ELR (cell line): Measurements from ENCODE around the gene RNPEP.
"Not testable (repeated sequence)": the region's sequence is repeated elsewhere in the genome, so short reads cannot be mapped to it uniquely, and the experiment has no call there.

Experiments used
- DNase-seq: peaks from one replicate; pipeline ENCODE4 v3.0.0-alpha.2; 2015; ENCODE audit warnings: low read depth

The RNPEP gene

DNA sequence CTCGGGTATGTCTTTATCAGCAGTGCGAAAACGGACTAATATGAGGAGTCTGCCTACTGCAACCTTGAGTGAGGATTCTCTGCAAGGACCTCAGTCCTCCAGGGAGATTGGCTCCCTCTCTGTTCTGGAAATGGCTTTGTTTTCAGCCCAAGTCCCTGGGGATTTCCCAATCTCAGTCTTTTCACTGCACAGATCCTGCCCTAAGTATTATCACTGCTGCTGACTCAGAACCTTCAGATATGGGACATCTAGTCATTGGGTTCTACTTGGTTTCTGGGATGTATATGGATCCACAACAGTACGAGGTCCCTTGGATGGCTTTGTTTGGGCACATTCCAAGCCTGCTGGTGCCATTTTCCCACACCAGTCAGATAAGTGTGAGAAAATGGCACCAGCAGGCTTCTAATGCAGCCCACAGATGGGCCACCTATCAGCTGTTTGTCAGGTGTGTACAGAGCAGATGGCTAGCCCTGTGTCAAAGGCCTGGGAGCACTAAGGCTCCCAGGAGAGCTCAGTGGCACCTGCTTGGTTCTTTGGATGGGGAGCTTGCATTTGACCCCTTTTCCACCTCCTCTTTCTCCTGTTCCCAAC lies 55.4 kb downstream of the RNPEP start:
- DNase-seq: no peak

DNA sequence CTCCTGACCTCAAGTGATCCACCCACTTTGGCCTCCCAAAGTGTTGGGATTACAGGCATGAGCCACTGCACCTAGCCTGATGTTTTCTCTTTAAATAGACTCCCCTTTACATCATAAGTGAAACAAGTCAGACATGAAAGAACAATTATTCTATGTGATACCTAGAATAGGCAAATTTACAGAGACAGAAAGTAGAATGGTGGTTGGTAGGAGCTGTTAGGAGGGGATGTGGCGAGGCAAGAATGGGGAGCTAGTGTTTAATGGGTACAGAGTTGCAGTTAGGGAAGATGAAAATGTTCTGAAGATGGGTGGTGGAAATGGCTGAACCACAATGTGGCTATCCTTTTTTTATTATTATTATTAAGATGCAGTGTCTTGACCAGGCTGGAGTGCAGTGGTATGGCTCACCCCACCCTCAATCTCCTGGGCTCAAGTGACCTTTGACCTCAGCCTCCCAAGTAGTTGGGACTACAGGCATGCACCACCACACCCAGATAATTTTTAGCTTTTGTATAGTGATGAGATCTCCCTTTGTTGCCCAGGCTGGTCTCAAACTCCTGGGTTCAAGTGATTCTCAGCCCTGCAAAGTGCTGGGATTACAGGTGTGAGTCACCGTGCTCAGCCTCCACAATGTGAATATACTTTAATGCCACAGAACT lies 56.4 kb downstream of the RNPEP start:
- DNase-seq: no peak

DNA sequence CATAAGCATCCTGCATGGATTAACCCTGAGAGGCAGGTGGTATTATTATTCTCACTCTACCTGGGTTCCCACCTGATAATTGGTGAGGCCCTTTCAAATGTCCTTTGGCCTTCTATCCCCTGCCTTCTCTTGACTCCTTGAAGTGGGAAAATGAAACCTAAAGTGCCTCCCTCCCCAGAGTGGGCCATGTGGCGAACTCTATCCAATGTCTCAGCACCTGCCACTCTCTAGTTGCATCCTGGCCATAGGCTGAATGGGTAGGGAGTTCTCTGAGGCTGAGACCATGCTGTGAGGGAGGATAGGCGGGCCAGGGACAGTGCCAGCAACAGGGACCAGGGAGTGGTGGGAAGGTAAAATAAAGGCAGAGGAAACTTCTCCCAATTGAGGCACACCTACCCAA lies 63.3 kb downstream of the RNPEP start:
- DNase-seq: no peak

DNA sequence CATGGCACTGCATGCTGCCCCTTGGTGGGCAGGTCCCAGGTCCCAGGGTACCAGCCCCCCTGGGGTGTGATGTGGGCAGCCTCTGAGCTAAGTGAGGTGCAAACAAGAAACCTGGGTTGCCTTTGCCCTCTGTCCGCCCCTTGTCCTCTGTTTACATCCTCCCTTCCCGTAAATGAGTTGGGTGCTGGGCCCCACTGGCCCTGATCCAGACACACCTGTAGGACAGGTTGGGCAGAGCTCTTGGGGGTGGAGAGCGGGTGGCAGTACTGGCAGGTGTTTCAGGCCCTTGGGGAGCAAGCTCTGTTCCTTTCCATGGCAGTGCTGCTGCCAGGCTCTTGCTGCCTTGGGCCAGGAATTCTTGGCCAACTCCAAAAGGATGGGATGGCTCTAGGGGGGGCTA lies 63.8 kb downstream of the RNPEP start:
- no peak for DNase-seq

DNA sequence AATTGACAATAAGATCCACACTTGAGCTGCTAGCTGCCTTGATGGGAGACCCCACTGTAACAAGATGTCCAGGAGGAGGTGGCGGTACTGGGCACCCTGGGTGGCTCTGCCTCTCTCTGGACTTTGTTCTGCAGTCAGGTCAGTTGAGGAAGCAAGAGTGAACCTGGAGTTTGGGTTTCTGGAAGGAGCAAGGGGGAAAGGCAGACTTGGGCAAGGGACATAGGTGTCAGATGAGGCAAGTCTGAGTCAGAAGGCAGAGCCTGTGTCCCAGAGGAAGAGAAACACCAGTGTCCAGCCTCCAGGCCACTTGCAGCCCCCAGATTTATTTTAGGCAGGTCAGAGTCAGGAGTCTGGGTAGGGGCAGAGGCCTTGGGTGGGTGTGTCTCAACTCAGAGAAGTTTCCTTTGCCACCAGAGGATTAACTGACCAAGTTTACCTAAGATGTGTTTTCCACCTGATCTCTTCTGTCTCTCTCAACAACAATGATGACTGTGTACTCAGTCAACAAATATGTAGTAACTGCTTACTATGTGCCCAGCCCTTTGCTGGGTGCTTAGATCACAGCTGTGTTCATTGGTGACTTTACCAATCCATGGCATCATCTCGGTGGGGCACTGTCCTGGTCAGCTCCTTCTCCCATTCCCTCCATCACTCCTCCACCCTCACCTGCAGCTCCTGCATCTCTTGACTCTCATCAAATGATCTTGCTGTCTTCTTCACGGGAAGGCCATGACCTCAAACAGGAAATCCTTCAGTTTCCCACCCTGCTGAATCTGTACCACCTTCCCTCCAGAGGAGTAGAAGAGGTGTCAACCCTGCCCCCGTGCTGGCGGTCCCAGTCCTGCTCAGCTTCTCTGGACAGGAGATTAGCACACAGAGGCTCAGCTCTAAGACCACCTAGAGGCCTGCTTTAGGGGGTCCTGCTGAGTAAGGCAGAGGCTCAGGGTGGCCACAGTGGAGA lies 64.6 kb downstream of the RNPEP start:
- DNase-seq: peak; percentile 46

DNA sequence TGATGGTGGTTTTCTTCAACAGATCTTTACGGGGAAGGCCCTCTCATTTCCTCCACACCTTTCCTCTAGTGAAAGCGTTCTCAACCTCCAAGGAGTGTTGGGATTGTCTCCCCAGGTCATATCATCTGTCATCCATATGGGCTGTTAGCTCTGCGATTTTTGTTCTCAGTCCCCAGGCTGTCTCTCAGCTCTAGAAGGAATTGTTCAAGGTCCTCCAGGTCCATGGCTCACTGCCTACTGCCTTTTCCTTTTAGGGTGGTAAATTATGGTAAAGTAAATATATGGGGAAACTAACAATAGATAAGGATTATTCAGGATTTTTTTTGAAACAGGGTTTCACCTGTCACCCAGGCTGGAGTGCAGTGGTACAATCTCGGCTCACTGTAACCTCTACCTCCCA lies 65.5 kb downstream of the RNPEP start:
- DNase-seq: no peak

DNA sequence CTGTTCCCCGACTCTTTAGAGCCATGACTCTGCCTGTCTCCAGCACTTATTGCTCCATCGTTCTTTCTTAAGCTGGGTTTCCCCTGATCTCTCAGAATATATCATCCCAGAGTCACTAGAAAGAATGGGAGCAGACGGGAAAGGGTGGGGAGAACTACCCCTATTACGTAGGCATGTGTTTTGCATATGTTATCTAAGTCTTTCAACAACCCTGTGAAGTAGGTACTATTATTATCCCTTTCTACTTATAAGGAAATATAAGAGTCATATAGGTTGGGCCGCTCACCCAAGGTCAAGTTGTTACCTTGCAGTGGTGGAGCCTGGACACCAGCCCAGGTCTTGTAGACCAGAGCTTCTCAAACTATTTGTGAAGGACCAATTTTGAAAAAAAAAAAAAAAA lies 66.7 kb downstream of the RNPEP start:
- DNase-seq: no peak

DNA sequence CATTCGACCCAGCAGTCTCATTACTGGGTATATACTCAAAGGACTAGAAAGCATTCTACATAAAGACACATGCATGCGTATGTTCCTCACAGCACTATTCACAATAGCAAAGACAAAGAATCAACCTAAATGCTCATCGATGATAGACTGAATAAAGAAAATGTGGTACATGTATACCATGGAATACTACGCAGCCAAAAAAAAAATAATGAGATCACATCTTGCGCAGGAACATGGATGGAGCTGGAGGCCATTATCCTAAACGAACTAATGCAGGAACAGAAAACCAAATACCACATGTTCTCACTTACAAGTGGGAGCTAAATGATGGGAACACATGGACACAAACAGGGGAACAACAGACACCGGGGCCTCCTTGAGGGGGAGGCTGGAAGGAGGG lies 71.6 kb downstream of the RNPEP start:
- DNase-seq: no peak

DNA sequence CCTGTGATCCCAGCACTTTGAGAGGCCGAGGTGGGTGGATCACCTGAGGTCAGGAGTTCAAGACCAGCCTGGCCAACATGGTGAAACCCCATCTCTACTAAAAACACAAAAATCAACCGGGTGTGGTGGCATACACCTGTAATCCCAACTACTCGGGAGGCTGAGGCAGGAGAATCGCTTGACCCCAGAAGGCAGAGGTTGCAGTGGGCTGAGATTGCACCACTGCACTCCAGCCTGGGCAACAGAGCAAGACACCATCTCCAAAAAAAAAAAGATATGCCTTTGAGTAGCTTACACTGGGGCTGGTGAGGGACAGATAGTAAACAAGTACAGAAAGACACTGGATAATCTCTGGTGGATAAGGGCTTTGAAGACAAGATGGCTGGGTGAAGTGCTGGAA lies 72.2 kb downstream of the RNPEP start:
- not testable (repeated sequence) for DNase-seq
